Gastroesophageal sphincter (tissue), 4 donors: ENCODE results near the gene FOCAD. TPM values are rescaled to one million over a fixed set of nuclear protein-coding genes. Genes with fewer than 3 reads are reported as not detected.

Source experiments
- ATAC-seq: fragments of 150-250 bp; one replicate; pipeline ENCODE4 v1.9.1; 2016; ENCODE audit warnings: mild to moderate bottlenecking, moderate library complexity
- H3K27ac ChIP-seq, 4 donors: fragments of 200-600 bp; sonication (generic) in 3 of 4; 1 replicate in 3 of 4; 2 replicates in 1 of 4; pipeline ENCODE4 v1.5.1; 2016 to 2019
- H3K27me3 ChIP-seq: fragments of 200-600 bp; sonication (generic); one replicate; pipeline ENCODE4 v1.5.1; 2019
- H3K36me3 ChIP-seq, 2 donors: fragments of 200-600 bp; sonication (generic); one replicate each; pipeline ENCODE4 v1.5.1; 2019; ENCODE audit warnings: control low read depth in 1 of 2
- H3K4me1 ChIP-seq, 3 donors: fragments of 200-600 bp; sonication (generic); 1 replicate in 2 of 3; 2 replicates in 1 of 3; pipeline ENCODE4 v1.5.1; 2016 to 2019; ENCODE audit warnings: control low read depth in 2 of 3
- H3K4me3 ChIP-seq, 2 donors: fragments of 200-600 bp; sonication (generic); one replicate each; pipeline ENCODE4 v1.5.1; 2019; ENCODE audit warnings: mild to moderate bottlenecking in 1 of 2, moderate library complexity in 1 of 2
- H3K9me3 ChIP-seq, 3 donors: fragments of 200-600 bp; sonication (generic); one replicate each; pipeline ENCODE4 v1.5.1; 2017 to 2019; ENCODE audit warnings: control low read depth in 2 of 3
- EP300 ChIP-seq: sonication (generic); formaldehyde crosslinking; IDR thresholded peaks from one replicate; pipeline ENCODE4 v1.6.1; 2017; ENCODE audit warnings: antibody characterized with exemption, mild to moderate bottlenecking
- POLR2A ChIP-seq, 2 donors: fragments of 450-650 bp; IDR thresholded peaks; one replicate each; pipeline ENCODE4 v1.6.1; 2017; ENCODE audit warnings: antibody characterized with exemption in 2 of 2, mild to moderate bottlenecking in 2 of 2, moderate library complexity in 1 of 2
- POLR2AphosphoS5 ChIP-seq: sonication (generic); formaldehyde crosslinking; IDR thresholded peaks from one replicate; pipeline ENCODE4 v1.6.1; 2017; ENCODE audit warnings: antibody characterized with exemption
- WGBS, 2 donors: methylation state at CpG; one replicate each; pipeline ENCODE4 v1.1.5; 2018; ENCODE audit warnings: low coverage in 1 of 2; 5-methylcytosine and 5-hydroxymethylcytosine counted together
- total RNA-seq, 4 donors: library from RNA; depleted of rRNA; stranded (reverse); fragments of >200 nt; gene quantifications; one replicate each; pipeline ENCODE4 v1.1.0, GENCODE V29; 2016
- TF ChIP-seq, protein P1 (sequence below), 4 experiments: fragments of 200-600 bp in 2 of 4; fragments of 450-650 bp in 2 of 4; sonication (generic) in 1 of 4; IDR thresholded peaks; one replicate each; pipeline ENCODE4 v1.5.1; 2017 to 2019; ENCODE audit warnings: antibody characterized with exemption in 4 of 4, mild to moderate bottlenecking in 2 of 4, moderate library complexity in 2 of 4

FOCAD gene
- total RNA-seq, 4 donors from 2014 or later: 23.0 to 35.9 (median 30.4) TPM

DNA sequence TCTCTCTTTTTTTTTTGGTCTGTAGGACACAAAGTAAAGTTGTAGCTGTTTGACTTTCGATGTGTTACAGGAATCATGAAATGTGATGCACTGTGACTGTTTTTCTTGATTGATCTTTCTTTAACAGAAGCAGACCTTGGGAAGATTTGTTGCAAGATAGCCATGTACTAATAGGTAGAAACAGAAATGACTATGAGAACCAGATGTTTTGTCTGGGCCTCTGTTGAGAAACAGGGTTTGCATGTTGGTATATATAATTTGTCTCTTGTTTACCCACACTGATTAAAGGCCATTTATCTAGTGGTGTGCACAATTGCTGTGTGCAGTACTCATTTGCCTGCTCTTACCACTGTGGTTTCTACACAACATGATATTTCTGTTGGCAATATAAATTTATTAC is 222.3 kb downstream of the FOCAD start:
- ATAC-seq: no peak
- no peak overlapping the region for H3K4me3 ChIP-seq
- H3K27ac ChIP-seq: no peak overlapping the region
- TF ChIP-seq POLR2A (IDR thresholded peaks at IDR 0.05) (no peak), POLR2AphosphoS5 (no peak), EP300 (no peak)
- TF ChIP-seq, protein P1, sequence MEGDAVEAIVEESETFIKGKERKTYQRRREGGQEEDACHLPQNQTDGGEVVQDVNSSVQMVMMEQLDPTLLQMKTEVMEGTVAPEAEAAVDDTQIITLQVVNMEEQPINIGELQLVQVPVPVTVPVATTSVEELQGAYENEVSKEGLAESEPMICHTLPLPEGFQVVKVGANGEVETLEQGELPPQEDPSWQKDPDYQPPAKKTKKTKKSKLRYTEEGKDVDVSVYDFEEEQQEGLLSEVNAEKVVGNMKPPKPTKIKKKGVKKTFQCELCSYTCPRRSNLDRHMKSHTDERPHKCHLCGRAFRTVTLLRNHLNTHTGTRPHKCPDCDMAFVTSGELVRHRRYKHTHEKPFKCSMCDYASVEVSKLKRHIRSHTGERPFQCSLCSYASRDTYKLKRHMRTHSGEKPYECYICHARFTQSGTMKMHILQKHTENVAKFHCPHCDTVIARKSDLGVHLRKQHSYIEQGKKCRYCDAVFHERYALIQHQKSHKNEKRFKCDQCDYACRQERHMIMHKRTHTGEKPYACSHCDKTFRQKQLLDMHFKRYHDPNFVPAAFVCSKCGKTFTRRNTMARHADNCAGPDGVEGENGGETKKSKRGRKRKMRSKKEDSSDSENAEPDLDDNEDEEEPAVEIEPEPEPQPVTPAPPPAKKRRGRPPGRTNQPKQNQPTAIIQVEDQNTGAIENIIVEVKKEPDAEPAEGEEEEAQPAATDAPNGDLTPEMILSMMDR (IDR thresholded peaks at IDR 0.05): no peak
- H3K36me3 ChIP-seq: peaks cover 0 to 4% of the 10 kb centered on the region in 2 donors
- H3K27me3 ChIP-seq: no peaks in the 10 kb centered on the region
- WGBS, 2 donors: 88 to 100% methylated on average over 1 of the region's 1 CpG
- H3K4me1 ChIP-seq: no peaks in the 10 kb centered on the region
- H3K9me3 ChIP-seq: no peaks in the 10 kb centered on the region

DNA sequence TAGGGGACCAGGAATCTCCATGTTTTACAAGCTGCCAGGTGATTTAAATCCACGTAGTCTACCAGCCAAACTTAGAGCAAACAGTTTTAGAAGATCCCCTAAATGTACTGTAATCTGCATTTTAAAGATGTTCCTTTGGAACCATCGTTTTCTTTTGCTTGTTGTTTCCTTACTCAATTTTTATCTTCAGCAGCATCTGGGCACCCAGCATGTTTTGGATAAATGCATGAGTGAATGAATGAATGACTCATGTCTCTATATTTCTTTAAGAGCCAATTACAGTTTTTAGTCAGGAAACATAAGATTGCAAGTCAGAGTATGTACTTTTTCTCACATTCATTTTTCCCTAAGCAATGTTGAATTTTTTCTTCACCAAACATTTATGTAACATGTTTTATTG is 224.4 kb downstream of the FOCAD start:
- Histone ChIP-seq H3K36me3 (peaks cover 0 to 3% of the 10 kb centered on the region in 2 donors), H3K27me3 (no peaks in the 10 kb centered on the region), H3K9me3 (no peaks in the 10 kb centered on the region), H3K27ac (no peak overlapping the region), H3K4me1 (no peaks in the 10 kb centered on the region), H3K4me3 (no peak overlapping the region)
- no peak for TF ChIP-seq EP300
- TF ChIP-seq POLR2A (IDR thresholded peaks at IDR 0.05): no peak
- TF ChIP-seq, protein P1 (IDR thresholded peaks at IDR 0.05): no peak
- no peak for TF ChIP-seq POLR2AphosphoS5
- 50 to 85% methylated on average over 2 of the region's 2 CpGs for WGBS, 2 donors
- no peak for ATAC-seq

DNA sequence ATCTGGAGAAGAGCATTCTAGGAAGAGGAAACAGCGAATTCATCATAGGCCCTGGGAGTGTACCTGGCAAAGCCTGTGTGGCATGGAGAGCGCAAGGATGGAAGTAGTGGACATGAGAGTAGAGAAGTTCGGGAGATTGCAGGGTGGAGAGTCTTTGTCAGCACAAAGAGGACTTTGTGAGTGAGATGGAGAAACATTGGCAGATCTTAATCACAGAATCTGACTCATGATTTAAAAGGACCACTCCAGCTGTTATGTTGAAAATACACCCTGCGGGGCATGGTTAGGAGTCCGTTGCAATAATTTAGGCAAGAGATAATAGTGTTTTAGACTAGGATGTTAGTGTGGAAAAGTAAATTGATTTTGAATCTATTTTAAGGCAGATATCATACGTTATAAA is 230.5 kb downstream of the FOCAD start:
- Histone ChIP-seq H3K27ac (no peak overlapping the region), H3K27me3 (no peaks in the 10 kb centered on the region), H3K4me3 (no peak overlapping the region), H3K4me1 (no peaks in the 10 kb centered on the region), H3K36me3 (peaks cover 0 to 26% of the 10 kb centered on the region in 2 donors), H3K9me3 (no peaks in the 10 kb centered on the region)
- 80 to 90% methylated on average over 5 to 6 of the region's 6 CpGs for WGBS, 2 donors
- no peak for ATAC-seq
- TF ChIP-seq, protein P1 (IDR thresholded peaks at IDR 0.05): no peak
- no peak for TF ChIP-seq POLR2A (IDR thresholded peaks at IDR 0.05)
- no peak for TF ChIP-seq POLR2AphosphoS5
- TF ChIP-seq EP300: no peak

DNA sequence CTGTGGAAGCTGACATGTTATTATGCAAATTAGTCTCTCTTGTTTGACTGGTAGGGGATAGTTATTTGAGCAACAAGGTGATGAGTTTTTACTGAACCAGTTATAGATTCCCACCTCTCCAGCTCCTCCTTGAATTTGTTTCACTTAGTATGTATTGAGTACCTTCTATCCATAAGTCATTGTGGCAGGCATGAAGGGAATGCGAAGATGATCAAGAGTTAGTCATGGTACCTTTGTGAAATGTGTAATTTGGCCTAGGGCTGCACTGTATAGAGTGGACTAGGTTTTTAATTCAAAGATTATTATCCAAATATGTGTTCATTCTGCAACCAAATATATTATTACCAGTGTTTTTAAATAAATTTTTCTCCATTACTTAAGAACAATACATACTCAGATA is 237.3 kb downstream of the FOCAD start:
- TF ChIP-seq, protein P1 (IDR thresholded peaks at IDR 0.05): no peak
- TF ChIP-seq POLR2AphosphoS5: no peak
- no peak for TF ChIP-seq EP300
- no peak for TF ChIP-seq POLR2A (IDR thresholded peaks at IDR 0.05)
- 100% methylated on average over 1 of the region's 1 CpG for WGBS, 2 donors
- no peaks in the 10 kb centered on the region for H3K4me1 ChIP-seq
- no peaks in the 10 kb centered on the region for H3K9me3 ChIP-seq
- no peak for ATAC-seq
- H3K36me3 ChIP-seq: peaks cover 0 to 20% of the 10 kb centered on the region in 2 donors
- no peaks in the 10 kb centered on the region for H3K27me3 ChIP-seq
- H3K4me3 ChIP-seq: no peak overlapping the region
- no peak overlapping the region for H3K27ac ChIP-seq

DNA sequence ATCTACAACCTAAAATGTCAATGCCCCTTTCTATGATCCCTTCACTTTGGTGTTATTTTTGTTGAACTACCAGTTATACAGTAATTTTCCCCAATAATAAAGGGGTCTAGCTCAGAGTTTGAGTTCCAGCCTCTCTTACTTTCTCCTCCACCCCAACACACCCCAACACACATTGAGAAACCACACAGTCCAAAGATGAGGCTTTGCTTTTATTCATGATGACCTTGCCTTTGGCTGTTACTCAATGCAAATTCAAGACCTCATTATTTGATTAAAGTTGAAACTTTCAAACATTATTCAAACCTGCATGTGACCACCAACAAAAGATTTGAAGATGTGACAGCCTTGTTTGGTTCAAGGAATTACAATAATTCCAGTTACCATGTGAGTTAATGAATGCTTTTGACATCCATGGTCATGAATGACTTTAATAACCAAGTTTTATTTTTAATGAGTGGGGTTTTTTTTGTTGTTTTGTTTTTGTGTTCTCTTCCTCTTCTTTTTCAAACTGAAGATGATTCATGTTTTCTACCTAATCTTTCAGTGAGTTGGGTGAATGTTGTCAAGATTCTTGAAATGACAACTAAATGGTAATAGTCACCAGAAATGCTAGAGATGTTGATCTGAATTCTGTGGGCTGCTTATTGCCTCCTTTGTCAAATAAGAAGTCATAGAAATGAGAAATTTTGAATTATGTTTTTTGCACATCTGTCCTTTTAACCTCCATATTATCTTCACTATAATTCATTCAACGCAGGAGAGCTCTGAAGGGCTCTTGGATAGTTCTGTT is 241.4 kb downstream of the FOCAD start:
- H3K4me1 ChIP-seq: no peaks in the 10 kb centered on the region
- no peak overlapping the region for H3K27ac ChIP-seq
- no peak for ATAC-seq
- TF ChIP-seq POLR2AphosphoS5 (no peak), EP300 (no peak), POLR2A (IDR thresholded peaks at IDR 0.05) (no peak)
- TF ChIP-seq, protein P1 (IDR thresholded peaks at IDR 0.05): no peak
- H3K9me3 ChIP-seq: no peaks in the 10 kb centered on the region
- H3K4me3 ChIP-seq: no peak overlapping the region
- 92 to 100% methylated on average over 1 of the region's 1 CpG for WGBS, 2 donors
- H3K36me3 ChIP-seq: no peaks in the 10 kb centered on the region
- H3K27me3 ChIP-seq: no peaks in the 10 kb centered on the region
